Activated CD4-positive, alpha-beta memory T cell treated with anti-CD3 and anti-CD28 coated beads, Interleukin-2, amount 10 ng/mL, durations not matched to agents 7 days and 5 days (primary cell): ENCODE data around the gene DGAT2. TPM values are rescaled to one million over a fixed set of nuclear protein-coding genes. Genes with fewer than 3 reads are reported as not detected.

Experiments
- CTCF ChIA-PET: fragments of 350-600 bp; sonication (Branson Sonifier 250); formaldehyde crosslinking; loops from one replicate; lab custom pipeline; 2021; ENCODE audit warnings: antibody characterized with exemption, inconsistent platforms; lab: Charles Lee
- POLR2A ChIA-PET: fragments of 350-600 bp; sonication (Branson Sonifier 250); formaldehyde crosslinking; loops from one replicate; lab custom pipeline; 2021; ENCODE audit warnings: antibody characterized with exemption; lab: Charles Lee
- DNase-seq: peaks from one replicate; pipeline ENCODE4 v3.0.0-alpha.2; 2020
- H3K27ac Mint-ChIP-seq: one replicate; pipeline ENCODE4 v1.8.0; 2021; ENCODE audit warnings: mild to moderate bottlenecking, mixed read lengths
- H3K27me3 Mint-ChIP-seq: one replicate; pipeline ENCODE4 v1.8.0; 2021; ENCODE audit warnings: mixed read lengths
- H3K36me3 Mint-ChIP-seq: one replicate; pipeline ENCODE4 v1.8.0; 2021; ENCODE audit warnings: low read depth, mixed read lengths
- H3K4me1 Mint-ChIP-seq: one replicate; pipeline ENCODE4 v1.8.0; 2021; ENCODE audit warnings: mixed read lengths
- H3K4me3 Mint-ChIP-seq: one replicate; pipeline ENCODE4 v1.8.0; 2021; ENCODE audit warnings: mild to moderate bottlenecking, mixed read lengths
- H3K9me3 Mint-ChIP-seq: one replicate; pipeline ENCODE4 v1.8.0; 2021; ENCODE audit warnings: mixed read lengths
- total RNA-seq, 2 experiments: library from RNA; stranded (reverse); gene quantifications; one replicate each; pipeline ENCODE4 v1.2.3, GENCODE V29; 2021

Gene DGAT2
- total RNA-seq, 2 experiments from 2014 or later = 1.4 to 1.5 TPM

DNA sequence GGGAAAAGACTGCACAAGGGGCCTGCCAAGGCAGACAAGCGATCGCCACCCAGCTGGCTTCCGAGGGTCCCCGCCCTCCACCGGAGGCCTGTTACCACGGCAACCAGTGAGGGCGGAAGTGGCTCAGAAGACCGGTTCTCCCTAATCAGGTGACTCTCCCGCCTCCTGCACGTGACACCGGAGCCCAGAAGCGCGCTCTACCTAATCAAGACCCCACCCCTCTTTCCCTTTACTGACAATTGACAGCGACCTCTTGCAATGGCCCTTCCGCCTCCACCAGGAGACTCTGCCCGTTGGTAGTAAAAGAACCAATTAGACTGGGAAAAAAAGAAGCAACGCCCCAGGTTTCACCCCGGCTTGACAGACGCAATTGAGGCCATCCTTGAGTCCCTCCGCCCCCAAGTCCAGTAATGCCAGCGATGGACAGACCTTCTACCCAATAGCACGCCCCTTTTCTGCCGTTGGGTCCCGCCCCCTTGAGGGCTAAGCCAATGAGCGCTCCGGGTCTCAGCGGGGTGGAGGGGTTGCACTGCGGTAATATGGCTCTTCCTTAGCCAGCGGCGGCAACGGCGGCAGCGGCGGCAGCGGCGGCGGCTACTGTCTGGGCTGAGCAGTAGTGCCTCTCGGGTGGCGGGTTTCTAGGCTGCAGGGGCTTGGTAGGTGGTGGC, 46.2 kb downstream of the DGAT2 start, which contains the start of gene UVRAG:
Gene UVRAG (plus strand): TSS at position 534 of the 668 bp plus-strand sequence. CDS start 198 bp downstream, outside the sequence.
- Mint-ChIP-seq H3K9me3 (no peaks in the 10 kb centered on the region), H3K36me3 (peaks cover 3% of the 10 kb centered on the region), H3K4me3 (no peak within 1 kb of the TSS), H3K4me1 (peaks cover 22% of the 10 kb centered on the region), H3K27ac (peak within 1 kb of the TSS; percentile 84), H3K27me3 (no peaks in the 10 kb centered on the region)
- peak; percentile 98 for DNase-seq
- ChIA-PET POLR2A (interaction anchor here (0.9 to 1.2 kb wide), 4 partner anchors 9 to 292 kb away, joined by 3 to 4 read pairs (median 4); no protein-coding TSS in a partner anchor), CTCF (interaction anchor here (1.2 to 5.9 kb wide), 3 partner anchors 9 to 109 kb away, joined by 5 to 59 read pairs (median 5); no protein-coding TSS in a partner anchor)

DNA sequence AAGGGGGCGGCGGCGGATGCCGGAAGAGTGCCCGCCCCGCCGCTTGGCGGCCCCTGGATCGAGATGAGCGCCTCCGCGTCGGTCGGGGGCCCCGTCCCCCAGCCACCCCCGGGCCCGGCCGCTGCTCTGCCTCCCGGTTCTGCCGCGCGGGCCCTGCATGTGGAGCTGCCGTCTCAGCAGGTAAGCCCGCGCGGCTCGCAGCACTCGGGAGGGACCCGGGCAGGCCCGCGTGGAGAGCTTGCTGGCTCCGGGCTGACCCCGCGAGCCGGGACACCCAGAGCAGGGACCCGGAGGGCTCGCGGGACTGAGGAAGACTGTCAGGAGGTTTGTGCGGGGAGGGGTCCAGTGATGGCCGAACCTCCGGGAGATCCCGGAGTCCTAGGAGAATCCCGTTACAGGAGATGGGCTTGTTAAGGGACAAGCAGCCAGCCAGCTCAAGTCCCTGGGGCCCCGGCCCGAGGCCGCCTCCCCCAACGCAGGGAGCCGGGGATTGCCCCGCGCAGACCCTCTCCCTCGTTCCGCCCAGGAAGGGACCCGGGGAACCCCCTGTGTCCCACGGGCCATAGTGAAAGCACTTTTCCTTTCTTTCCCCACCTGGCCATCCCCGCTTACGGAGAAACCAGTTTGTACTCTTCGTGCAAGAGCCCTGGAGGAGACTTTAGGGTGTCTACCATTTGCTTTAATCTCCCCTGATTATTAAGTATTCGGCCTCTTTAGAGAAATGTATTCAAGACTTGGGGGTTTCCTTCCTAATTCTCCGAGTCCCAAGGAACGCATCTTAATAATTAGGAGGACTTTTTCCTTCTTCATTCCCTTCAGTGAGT, 47.0 kb downstream of the DGAT2 start:
- H3K4me3 Mint-ChIP-seq = no peak overlapping the region
- H3K27me3 Mint-ChIP-seq = no peaks in the 10 kb centered on the region
- ChIA-PET CTCF (interaction anchor here (1.4 to 5.9 kb wide), 3 partner anchors 8 to 13 kb away, joined by 5 to 59 read pairs (median 5); no protein-coding TSS in a partner anchor), POLR2A (interaction anchor here (0.8 to 1.0 kb wide), 3 partner anchors 8 to 12 kb away, joined by 3 to 4 read pairs (median 4); no protein-coding TSS in a partner anchor)
- H3K36me3 Mint-ChIP-seq = peaks cover 3% of the 10 kb centered on the region
- H3K9me3 Mint-ChIP-seq = no peaks in the 10 kb centered on the region
- peaks cover 22% of the 10 kb centered on the region for H3K4me1 Mint-ChIP-seq
- H3K27ac Mint-ChIP-seq = peak overlapping the region; percentile 84
- DNase-seq = peak; percentile 54

DNA sequence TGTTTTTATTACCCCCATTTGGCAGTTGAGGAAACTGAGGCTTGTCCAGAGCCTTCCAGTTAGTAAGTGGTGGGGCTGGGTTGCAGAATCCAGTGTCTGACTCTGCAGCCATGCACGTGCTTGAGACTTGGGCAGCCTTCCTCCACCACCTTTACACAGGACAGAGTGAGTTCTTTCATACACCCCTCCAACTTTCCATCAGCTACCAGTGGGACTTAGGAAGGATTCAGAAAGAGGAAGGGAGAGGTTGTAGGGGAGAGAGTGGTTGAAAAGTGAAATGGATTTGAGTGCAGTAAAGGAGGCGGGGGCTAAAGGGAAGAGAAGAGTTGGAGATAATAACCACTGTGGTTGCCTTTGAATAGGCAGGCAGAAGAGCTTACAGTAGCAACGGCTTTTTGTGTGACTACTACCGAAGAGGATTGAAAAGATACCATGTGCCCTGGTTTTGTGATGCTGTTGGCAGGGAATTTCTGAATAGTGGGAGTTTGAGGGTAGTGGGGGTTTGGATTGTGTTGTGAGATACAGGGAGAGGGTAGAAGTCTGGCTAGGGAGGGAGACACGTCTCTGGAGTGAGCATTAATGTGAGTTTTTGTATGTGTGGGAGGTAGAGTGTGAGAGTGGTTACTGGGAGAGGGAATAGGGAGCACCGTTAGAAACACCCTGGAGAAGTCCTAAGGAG, 48.1 kb downstream of the DGAT2 start:
- no peak overlapping the region for H3K4me3 Mint-ChIP-seq
- no peaks in the 10 kb centered on the region for H3K9me3 Mint-ChIP-seq
- no peak for DNase-seq
- H3K27ac Mint-ChIP-seq = no peak overlapping the region
- H3K27me3 Mint-ChIP-seq = no peaks in the 10 kb centered on the region
- ChIA-PET POLR2A (no interaction called here), CTCF (interaction anchor here (1.4 kb wide), 1 partner anchor 14 kb away, joined by 5 read pairs; no protein-coding TSS in a partner anchor)
- H3K36me3 Mint-ChIP-seq = peaks cover 11% of the 10 kb centered on the region
- peaks cover 29% of the 10 kb centered on the region for H3K4me1 Mint-ChIP-seq

DNA sequence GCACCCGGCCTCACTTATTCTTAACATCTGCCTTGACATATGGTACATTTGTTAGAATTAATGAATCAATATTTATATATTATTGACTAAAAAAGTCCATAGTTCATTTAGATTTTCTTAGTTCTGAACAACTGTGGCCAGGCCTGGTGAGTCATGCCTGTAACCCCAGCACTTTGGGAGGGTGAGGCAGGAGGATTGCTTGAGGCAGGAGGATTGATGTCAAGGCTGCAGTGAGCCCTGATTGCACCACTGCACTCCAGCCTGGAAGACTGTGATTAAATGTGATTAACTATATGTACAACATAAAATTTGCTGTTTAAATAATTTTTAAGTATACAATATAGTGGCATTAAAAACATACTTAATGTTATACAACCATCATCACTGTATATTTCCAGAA, 52.1 kb downstream of the DGAT2 start:
- Mint-ChIP-seq H3K36me3 (peaks cover 25% of the 10 kb centered on the region), H3K4me3 (no peak overlapping the region), H3K4me1 (peaks cover 34% of the 10 kb centered on the region), H3K27me3 (no peaks in the 10 kb centered on the region), H3K27ac (no peak overlapping the region), H3K9me3 (no peaks in the 10 kb centered on the region)
- no peak for DNase-seq
- POLR2A ChIA-PET = no interaction called here
- CTCF ChIA-PET = no interaction called here

DNA sequence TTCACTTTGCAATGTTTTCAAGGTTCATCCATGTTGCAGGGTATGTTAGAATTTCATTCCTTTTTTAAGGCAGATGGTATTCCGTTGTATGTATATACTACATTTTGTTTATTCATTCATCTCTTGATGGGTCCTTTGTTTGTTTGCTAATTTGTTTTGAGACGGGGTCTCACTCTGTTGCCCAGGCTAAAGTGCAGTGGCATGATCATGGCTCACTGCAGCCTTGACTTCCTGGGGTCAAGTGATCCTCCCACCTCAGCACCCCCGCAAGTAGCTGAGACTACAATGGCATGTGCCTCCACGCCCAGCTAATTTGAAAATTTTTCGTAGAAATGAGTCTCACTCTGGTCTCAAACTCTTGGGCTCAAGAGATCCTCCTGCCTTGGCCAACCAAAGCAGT, 52.6 kb downstream of the DGAT2 start:
- peaks cover 26% of the 10 kb centered on the region for H3K36me3 Mint-ChIP-seq
- H3K27me3 Mint-ChIP-seq = no peaks in the 10 kb centered on the region
- ChIA-PET CTCF (no interaction called here), POLR2A (no interaction called here)
- no peak overlapping the region for H3K4me3 Mint-ChIP-seq
- H3K9me3 Mint-ChIP-seq = no peaks in the 10 kb centered on the region
- H3K4me1 Mint-ChIP-seq = peaks cover 34% of the 10 kb centered on the region
- DNase-seq = no peak
- H3K27ac Mint-ChIP-seq = no peak overlapping the region

DNA sequence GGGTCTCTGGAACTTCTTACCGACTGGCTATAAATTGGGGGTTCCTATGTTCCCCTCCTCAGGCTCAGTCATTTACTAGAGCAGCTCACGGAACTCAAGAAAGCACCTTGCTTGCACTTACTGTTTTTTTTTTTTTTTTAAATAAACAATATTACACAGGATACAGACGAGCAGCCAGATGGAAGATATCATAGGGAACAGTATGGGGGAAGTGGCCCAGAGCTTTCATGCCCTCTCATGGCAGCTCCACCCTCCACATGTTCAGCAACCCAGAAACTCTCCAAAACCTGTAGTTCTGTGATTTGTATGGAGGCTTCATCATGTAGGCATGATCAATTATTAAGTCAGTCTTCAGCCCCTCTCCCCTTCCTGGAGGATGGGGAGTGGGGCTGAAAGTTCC, 54.0 kb downstream of the DGAT2 start:
- DNase-seq = no peak
- POLR2A ChIA-PET = no interaction called here
- CTCF ChIA-PET = interaction anchor here (0.6 to 1.4 kb wide), 2 partner anchors 329 to 628 kb away, joined by 3 to 4 read pairs; no protein-coding TSS in a partner anchor
- H3K27me3 Mint-ChIP-seq = no peaks in the 10 kb centered on the region
- H3K9me3 Mint-ChIP-seq = no peaks in the 10 kb centered on the region
- peaks cover 26% of the 10 kb centered on the region for H3K36me3 Mint-ChIP-seq
- no peak overlapping the region for H3K27ac Mint-ChIP-seq
- H3K4me1 Mint-ChIP-seq = peaks cover 38% of the 10 kb centered on the region
- no peak overlapping the region for H3K4me3 Mint-ChIP-seq

DNA sequence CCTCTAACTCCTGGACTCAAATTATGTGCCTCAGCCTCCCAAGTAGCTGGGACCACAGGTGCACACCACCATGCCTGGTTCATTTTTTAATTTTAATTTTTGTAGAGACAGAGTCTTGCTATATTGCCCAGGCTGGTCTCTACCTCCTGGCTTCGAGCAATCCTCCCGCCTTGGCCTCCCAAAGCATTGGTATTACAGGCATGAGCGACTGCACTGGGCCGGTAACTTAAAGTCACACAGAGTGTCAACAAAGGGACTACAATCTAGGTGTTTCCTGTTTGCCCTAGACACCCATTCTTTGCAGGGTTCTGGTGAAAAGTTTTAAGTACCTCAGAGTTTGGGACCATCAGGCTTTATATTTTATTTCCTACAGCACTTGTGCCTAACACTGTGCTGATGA, 54.8 kb downstream of the DGAT2 start:
- Mint-ChIP-seq H3K36me3 (peaks cover 22% of the 10 kb centered on the region), H3K27me3 (no peaks in the 10 kb centered on the region), H3K9me3 (no peaks in the 10 kb centered on the region), H3K4me1 (peaks cover 35% of the 10 kb centered on the region), H3K4me3 (no peak overlapping the region), H3K27ac (no peak overlapping the region)
- DNase-seq = no peak
- CTCF ChIA-PET = interaction anchor here (1.2 to 1.4 kb wide), 3 partner anchors 9 to 328 kb away, joined by 3 to 5 read pairs (median 3); partner anchors contain the start of gene UVRAG
- POLR2A ChIA-PET = interaction anchor here (0.9 to 1.0 kb wide), 2 partner anchors 8 to 9 kb away, joined by 4 read pairs; partner anchors contain the start of gene UVRAG

DNA sequence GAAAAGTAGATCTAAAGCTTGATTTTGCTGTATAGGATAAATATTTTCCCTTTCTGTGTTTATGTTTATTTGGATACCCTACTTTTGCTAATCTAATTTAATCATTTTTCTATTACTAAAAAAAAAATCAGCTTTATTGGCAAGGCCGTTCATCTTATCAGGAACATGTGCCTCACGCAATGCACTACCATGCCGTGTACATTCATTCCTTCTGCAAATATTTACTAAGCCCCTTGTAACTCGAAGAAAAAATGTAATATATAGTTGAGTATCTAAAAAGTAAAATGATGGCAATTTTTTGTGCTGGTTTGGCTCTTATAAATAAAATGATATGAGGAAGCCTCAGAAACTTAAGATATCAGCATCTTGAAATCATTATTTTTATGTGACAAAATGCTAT, 55.4 kb downstream of the DGAT2 start:
- H3K4me3 Mint-ChIP-seq = no peak overlapping the region
- peak overlapping the region; percentile 54 for H3K27ac Mint-ChIP-seq
- H3K4me1 Mint-ChIP-seq = peaks cover 33% of the 10 kb centered on the region
- H3K36me3 Mint-ChIP-seq = peaks cover 22% of the 10 kb centered on the region
- H3K9me3 Mint-ChIP-seq = no peaks in the 10 kb centered on the region
- DNase-seq = no peak
- ChIA-PET POLR2A (interaction anchor here (0.9 to 1.0 kb wide), 2 partner anchors 9 kb away, joined by 4 read pairs; partner anchors contain the start of gene UVRAG), CTCF (interaction anchor here (1.0 to 1.4 kb wide), 4 partner anchors 9 to 21 kb away, joined by 3 to 5 read pairs (median 4); partner anchors contain the start of gene UVRAG)
- H3K27me3 Mint-ChIP-seq = no peaks in the 10 kb centered on the region

DNA sequence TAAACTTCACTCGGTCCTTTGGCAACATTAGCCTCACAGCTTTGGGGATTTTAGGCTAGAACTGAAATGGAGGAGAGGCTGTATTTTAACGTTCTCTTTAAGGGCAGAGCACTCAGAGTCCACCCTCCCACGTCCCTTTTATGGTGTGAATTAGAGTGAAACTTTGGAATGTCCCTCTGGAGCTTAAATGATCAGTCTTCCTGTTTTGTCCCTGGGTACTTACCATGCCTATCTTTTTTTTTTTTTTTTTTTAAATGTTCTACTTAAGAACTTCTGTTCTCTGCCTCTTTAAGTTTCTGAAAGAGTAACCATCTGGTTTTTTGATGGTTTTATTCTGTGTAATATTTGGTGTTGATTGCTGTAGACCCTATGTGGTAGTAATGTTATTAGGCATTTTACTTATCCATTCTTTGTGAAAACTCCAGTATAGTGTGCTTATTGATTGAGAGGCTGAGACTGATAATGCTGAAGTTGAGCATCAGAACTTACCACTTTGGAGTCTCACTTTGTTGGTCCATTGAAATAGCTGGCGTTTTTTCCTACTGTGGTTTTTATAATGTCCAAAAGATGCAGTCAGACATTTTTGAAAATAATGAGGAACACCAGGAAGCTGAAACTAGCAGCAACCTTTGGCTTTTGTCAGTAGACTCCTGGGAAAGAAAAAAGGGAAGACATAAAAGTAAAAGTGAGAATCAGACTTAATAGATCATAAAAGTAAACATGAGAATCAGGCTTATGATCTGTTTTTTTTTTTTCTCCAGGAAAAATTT, 58.1 kb downstream of the DGAT2 start:
- POLR2A ChIA-PET = interaction anchor here (1.0 kb wide), 1 partner anchor 13 kb away, joined by 5 read pairs; no protein-coding TSS in a partner anchor
- CTCF ChIA-PET = no interaction called here
- H3K27me3 Mint-ChIP-seq = no peaks in the 10 kb centered on the region
- peaks cover 23% of the 10 kb centered on the region for H3K4me1 Mint-ChIP-seq
- H3K9me3 Mint-ChIP-seq = no peaks in the 10 kb centered on the region
- peaks cover 18% of the 10 kb centered on the region for H3K36me3 Mint-ChIP-seq
- no peak for DNase-seq
- H3K4me3 Mint-ChIP-seq = no peak overlapping the region
- H3K27ac Mint-ChIP-seq = no peak overlapping the region

DNA sequence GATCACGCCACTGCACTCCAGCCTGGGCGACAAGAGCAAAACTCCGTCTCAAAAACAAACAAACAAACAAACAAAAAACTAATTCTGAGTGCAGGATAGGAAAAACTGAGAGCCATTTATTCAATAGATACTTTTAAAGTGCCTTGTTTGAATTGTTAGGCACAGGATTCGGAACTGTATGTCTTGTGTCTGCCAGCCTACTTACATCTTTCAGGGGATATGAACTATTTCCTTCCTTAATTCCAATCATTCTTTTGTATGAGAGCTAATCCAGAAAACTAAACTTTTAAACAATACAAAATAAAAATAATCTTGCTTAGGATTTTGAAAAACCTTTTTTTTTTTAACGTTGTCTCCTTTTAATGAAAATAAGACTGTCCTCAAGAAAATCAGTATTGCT, 59.0 kb downstream of the DGAT2 start:
- Mint-ChIP-seq H3K4me3 (no peak overlapping the region), H3K27ac (no peak overlapping the region), H3K36me3 (peaks cover 14% of the 10 kb centered on the region), H3K4me1 (peaks cover 23% of the 10 kb centered on the region), H3K9me3 (no peaks in the 10 kb centered on the region), H3K27me3 (no peaks in the 10 kb centered on the region)
- no peak for DNase-seq
- ChIA-PET POLR2A (interaction anchor here (1.4 kb wide), 1 partner anchor 12 kb away, joined by 3 read pairs; the partner anchor contains the start of gene UVRAG), CTCF (no interaction called here)

DNA sequence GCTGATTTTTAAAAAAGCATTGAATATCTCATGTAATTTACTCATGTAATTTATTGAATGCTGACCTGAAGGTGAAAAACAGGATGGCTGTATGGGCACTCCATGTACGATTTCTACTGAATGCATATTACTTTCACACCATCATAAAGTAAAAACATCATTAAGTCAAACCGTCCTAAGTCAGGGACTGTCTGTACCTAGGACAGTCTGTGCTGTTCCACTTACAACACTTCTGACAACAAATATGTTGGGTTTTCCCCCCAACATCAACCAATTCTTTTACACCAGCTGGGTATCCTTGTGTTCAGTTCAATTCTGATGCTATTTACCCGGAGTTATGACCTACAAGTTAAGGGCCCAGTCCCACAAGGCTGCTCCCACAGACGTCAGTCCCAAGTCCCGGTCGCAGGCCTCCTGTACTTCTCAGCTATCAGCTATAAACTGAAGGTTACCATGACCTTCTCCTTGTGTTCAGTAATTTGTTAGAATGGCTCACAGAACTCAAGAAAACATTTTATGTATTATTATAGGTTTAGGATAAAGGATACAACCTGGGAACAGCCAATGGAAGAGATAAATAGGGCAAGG, 63.4 kb downstream of the DGAT2 start:
- no peaks in the 10 kb centered on the region for H3K27me3 Mint-ChIP-seq
- peaks cover 4% of the 10 kb centered on the region for H3K4me1 Mint-ChIP-seq
- no peak overlapping the region for H3K4me3 Mint-ChIP-seq
- POLR2A ChIA-PET = interaction anchor here (1.3 kb wide), 1 partner anchor 8 kb away, joined by 4 read pairs; no protein-coding TSS in a partner anchor
- no peaks in the 10 kb centered on the region for H3K9me3 Mint-ChIP-seq
- peaks cover 2% of the 10 kb centered on the region for H3K36me3 Mint-ChIP-seq
- CTCF ChIA-PET = interaction anchor here (1.5 kb wide), 1 partner anchor 376 kb away, joined by 3 read pairs; no protein-coding TSS in a partner anchor
- no peak overlapping the region for H3K27ac Mint-ChIP-seq
- DNase-seq = no peak
